SHP77 (cell line): ENCODE results near the gene PMEPA1.

ENCODE experiments used
- DNase-seq, 2 experiments: peaks; one replicate each; lab custom pipeline; 2025; lab: John Stamatoyannopoulos, UW

PMEPA1 gene

DNA sequence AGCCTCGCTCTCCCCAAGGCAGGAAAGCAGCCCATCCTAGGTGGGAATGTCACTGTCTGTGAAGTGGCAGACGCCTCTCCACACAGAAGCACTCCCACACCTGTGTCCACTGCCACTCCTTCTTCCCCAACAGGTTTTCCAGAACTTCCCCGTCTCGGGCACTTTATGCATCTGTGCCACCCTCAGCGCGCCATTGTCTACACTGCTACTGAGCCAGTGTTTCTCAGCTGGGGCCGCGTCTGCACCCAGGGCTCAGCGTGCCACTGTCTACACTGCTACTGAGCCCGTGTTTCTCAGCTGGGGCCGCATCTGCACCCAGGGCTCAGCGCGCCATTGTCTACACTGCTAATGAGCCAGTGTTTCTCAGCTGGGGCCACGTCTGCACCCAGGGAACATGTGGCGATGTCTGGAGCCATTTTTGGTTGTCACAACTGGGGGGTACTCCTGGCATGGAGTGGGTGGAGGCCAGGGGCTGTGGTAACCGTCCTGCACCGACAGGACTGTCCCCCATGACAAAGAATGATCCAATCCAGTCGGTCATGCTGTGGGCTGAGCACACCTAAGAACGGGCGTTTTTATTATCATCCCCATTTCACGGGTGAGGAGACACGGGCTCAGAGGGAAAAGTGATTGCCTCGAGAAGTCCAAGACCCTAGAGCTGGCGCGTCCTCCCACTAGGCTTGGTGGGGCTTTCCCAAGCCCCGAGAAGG lies 47.9 kb downstream of the PMEPA1 start:
- DNase-seq, result no peak

GRCh38 chr20:57660922-57661745 lies 48.7 kb downstream of the PMEPA1 start:
- DNase-seq, result no peak

DNA sequence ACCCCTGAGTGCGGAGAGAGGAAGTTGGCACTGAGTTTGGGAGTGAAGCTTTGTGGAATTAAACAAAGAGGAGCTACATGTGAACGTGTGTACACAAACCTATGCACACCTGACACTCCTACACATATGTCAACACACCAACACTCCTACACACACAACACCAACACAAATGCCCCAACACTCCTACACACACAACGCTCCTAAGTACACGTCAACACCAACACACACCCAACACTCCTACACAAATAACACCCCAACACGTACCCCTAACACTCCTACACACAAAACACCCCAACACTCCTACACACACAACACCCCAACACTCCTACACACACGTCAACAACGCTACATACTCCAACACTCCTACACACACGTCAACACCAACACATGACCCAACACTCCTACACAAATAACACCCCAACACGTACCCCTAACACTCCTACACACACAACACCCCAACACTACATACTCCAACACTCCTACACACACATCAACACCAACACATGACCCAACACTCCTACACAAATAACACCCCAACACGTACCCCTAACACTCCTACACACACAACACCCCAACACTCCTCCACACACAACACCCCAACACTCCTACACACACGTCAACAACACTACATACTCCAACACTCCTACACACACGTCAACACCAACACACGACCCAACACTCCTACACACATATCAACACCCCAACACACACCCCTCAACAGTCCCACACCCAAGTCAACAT lies 49.5 kb downstream of the PMEPA1 start:
- DNase-seq, result no peak

GRCh38 chr20:57659517-57660180 lies 50.2 kb downstream of the PMEPA1 start:
- no peak for DNase-seq

DNA sequence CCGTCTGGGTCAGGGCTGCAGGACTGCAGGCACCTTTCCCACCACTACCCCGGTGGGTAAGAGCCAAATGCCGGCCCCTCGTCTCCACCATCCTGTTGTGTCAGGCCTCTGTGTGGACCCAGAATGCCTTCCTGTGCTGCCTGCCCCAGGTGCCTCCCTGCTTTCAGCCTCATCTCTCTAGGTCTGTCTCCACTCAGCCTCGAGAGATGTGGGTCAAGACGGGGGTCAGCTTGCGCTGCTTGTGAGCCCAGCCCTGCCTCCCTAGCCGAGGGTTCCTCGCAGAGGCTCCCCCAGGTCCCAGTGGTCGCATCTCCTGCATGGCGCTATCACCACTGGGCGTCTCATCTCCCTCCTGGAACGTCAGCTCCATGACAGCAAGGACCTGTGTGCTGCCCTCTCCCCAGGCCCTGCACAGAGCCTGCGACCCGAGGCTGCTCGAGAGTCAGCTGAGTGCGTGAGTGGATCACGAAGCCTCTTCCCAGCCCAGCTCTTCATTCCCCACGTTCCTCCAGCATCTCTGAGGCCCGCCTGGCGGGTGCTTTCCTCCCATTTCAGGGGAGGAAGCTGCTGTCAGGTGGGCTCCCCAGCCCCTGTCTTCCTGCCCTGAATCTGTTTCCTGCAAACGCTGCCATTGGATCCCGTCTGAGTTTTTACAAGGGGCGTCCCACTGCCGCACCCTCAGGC lies 50.8 kb downstream of the PMEPA1 start:
- no peak for DNase-seq

- no peak for DNase-seq
Measured at GRCh38 chr20:57658447-57658832, 51.4 kb downstream of the PMEPA1 start.

DNA sequence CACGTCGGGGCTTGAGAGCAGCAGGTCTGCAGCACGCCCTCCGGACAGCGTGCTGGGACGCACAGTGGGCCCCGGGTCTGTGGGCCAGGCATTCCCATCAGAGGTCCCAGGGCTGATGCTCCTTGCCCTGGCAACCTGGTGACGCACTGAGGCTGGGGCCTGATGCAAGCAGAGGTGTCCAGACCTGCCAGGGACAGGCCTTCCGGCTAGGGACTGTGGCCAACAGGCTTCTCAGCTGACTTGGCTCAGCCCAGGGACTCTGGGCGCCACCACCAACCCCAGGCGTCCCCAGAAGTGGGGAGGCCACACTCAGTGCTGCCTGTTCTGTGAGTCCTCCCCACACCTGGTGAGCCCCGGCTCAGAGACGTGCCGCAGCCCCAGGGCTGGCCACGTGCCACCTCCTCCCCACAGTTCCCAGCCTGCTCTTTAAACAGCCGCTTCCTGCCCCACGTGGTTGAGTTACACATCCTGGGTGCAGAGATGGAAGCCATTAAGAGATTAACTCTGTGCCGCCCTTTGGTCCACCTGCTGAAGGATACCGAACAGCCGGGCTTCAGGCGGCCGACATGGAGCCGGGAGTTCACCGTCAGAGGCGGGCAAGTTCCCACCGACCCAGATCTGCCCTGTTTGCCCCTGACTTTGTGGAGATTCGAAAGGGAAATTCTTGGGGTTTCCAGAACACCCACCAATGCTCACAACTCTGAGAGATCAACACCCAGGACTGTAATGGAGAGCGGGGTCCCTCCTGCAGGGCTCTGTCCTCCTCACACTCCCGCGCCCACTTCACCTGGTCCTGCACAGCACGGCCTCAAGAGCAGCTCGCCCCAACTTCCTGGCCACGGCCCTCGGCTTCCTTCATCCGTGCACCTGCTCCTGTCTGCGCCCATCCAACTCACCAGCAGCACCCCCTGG lies 52.0 kb downstream of the PMEPA1 start:
- DNase-seq, result peak; percentile 71 to 87

GRCh38 chr20:57656821-57657534 lies 52.8 kb downstream of the PMEPA1 start:
- no peak for DNase-seq

DNA sequence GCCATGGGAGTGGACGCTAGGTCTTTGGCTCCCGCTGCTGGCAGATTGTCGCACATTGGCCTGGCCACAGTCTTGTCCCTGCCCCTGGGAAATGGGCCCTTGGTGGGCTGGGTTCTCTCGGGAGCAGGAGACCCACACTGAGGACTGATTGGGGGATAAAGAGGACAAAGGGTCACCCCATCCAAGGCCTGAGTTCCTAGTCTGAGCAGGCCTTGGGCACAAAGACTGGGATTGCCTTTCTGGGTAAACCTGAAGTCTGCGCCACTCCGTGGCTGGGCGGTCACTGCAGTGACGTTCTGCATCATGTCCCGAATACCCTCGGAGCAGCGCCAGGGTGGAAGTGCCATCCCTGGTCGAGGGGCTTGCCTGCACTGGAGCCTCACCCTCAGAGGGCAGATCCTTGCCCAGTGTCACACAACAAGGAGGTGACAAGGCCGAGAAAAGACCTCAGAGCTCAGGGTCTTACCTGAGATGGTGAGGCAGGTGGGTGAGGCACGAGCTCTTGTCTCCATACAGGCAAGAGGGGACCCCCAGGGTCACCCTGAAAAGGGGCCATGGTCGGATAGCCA lies 53.5 kb downstream of the PMEPA1 start:
- DNase-seq, result no peak

DNA sequence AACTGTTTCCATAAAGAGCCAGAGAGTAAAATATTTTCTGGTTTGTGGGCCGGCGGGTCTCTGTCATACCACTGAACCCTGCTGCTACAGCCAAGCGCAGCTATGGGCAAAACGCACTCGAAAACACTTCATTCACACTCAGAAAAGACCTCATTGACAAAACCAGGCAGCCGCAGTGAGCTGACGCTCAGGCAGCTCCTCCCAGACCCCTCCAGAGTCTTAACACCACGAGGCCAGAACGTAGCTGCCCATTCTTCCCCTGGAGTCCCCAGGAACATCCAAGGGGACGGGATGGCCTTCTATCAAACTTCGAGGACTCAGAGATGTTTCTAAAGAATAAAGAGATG lies 54.0 kb downstream of the PMEPA1 start:
- DNase-seq, result no peak

GRCh38 chr20:57654998-57655808 lies 54.6 kb downstream of the PMEPA1 start:
- DNase-seq, result no peak

DNA sequence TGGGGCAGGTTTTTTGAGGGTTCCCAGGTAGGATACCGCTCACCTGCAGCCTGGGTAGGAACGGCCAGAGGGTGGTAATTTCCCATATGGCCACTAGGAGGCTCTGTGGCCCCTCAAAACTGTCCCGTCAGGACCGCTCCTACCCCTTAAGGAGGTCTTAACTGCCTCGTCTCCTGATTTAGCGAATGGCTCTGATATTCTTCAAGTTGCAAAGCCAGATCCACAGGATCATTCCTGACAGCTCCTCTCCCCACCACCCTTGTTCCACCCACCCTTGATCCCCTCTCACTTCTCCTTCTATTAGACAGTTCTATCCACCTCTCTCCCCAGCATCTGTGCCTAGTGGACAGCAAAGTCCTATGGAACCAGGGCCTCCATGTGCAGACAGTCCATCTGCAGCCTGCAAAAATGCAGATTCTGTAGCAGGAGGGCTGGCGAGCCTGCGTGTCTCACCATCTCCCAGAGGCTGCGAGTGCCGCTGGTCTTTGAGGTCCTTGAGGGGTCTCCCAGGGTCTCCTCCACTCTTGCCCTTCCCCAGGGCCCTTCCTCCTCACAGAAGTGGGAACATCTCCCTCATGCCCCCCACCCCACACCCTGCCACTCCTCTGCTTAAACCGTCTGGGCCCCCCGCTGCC lies 55.3 kb downstream of the PMEPA1 start:
- DNase-seq, result peak; percentile 25 to 32

DNA sequence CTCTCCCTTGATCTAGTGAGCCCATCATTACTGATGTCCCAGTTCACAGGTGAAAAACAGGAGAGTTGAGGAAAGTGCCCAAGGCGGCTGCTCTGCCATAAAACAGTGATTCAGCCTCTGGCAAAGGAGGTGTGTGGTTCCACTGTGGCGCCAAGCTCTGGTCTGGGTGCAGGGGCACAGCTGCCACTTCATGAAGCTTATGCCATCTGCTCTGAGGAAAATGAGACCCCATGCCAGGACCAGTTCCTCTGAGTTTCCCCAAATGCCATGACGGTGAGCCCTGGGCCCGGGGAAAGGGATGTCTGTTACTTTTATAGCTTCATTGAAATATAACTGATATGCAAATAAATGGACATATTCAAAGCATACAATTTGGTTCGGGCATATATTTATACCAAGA lies 55.9 kb downstream of the PMEPA1 start:
- no peak for DNase-seq

DNA sequence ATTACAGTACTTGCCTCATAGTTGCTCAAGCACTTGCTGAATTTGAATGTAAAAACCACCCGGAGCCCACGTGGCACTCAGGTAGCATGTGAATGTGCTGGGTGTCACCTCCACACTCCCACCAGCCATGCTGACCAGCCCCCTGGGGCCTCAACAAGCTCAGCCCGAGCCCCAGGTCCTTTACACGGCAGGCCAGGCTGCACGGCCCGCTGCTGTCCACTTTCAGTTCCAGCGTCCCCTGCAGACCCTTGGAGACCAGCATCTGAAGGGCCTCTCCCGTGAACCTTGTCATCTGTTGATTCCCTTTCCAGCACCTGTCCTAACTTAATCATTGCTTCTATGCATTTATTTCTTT lies 56.3 kb downstream of the PMEPA1 start:
- DNase-seq, result no peak

DNA sequence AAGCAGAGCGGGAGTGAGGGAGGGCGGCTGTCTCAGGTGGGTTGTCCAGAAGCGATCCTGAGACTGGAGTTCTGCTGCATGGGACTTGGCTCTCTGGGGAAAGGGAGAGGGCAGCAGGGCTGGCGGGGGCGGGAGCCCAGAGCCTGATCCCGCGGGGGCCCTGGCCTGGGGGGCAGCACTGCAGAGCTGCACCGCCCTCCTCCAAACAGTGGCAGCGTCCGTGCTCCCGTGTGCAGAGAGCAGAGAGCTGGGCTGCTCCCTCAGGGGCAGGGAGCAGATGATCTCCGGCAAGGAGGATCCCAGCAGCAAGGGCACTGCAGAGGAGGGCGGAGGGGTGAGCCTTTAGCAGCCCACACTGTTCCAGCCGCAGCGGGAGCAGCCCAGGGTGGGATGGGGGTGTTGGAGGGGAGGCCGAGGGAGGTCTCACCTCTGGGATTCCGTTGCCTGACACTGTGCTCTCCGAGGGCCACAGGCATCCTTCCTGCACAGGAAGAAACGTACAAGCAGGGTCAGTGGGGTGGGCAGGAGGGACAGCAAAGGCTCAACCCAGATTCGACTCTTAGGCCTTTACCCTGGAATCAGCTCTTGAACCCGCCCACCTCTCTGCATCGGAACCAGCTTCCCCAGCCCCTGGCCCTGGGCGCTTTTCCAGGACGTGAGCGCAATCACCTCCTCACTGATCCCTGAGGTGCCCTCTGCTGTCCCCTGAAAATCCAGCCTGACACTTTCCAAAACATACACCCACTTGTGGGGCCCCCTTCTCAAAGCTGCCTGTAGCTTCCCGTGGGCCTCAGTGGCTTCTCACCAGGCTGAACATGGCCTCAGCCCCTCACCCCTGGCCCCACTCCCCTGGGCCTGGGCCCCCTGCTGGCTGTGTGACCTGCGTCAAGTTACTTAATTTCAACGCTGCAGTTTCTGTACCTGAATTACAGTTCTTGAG lies 56.9 kb downstream of the PMEPA1 start:
- DNase-seq, result no peak

- DNase-seq, result no peak
Measured at GRCh38 chr20:57651881-57652605, 57.8 kb downstream of the PMEPA1 start.
